GM18511 (cell line): ENCODE results near the gene DYSF.

Source experiments
- ATAC-seq: cut with Tn5 transposase; IDR thresholded peaks from one replicate; pipeline ENCODE4 v1.9.1; 2021; ENCODE audit warnings: mild to moderate bottlenecking, moderate library complexity; ENCODE audit not compliant: unreplicated experiment

The DYSF gene

DNA sequence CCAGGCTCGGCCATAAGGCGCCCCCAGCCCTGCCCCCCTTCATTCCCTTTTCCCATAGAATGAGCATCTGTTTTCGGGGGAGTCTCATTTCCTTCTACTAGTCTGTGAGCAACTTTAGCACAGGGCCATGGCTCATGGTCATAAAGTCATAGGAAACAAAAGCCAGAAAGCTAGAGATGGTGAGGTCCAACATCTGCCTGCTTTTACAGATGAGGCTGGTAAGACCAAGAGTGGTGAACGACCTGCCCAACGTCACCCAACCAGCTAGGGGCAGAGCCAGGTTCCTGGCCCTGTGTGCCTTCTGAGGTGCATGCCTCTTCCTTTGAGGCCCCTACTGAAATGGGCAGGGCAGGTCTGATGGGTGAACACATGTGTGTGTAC lies 212.7 kb downstream of the DYSF start:
- ATAC-seq = no peak

DNA sequence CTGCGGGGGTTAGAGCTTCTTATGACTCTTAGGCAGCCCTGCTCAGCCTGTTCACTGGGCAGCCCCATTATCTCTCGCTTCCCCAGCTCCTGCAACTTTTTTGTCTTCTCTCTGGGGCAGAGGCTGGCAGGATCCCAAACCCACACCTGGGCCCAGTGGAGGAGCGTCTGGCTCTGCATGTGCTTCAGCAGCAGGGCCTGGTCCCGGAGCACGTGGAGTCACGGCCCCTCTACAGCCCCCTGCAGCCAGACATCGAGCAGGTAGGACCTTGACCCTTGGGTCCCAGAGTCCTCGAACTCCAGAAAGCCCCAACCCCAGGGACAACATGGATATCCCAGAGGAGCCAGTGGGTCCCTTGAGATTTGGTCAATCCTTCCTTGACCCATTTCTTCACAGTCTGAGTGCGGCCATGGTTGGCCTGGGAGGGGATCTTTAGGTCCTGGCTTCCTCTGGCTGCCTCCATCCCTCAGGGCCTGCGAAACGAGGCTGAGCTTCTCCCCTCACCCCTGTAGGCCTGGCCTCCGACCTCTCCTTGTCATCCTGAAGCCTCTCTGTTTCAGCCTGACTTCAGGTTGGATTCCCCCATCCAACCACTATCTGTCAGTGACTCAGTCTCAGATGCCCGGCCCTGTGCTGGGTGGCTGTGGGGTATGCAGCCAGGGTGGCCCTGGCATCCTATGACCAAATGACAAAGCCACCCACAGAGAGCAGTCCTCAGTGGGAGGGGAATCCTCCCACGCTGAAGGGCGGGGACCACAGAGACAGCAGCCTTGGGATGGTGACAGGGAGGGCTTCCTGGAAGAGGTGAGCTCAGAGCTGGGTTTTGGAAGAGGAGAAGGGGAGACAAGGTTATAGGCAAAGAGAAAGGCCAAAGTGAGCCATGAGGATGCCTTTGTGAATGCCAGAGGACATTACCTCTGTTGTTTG lies 214.2 kb downstream of the DYSF start:
- ATAC-seq = no peak

DNA sequence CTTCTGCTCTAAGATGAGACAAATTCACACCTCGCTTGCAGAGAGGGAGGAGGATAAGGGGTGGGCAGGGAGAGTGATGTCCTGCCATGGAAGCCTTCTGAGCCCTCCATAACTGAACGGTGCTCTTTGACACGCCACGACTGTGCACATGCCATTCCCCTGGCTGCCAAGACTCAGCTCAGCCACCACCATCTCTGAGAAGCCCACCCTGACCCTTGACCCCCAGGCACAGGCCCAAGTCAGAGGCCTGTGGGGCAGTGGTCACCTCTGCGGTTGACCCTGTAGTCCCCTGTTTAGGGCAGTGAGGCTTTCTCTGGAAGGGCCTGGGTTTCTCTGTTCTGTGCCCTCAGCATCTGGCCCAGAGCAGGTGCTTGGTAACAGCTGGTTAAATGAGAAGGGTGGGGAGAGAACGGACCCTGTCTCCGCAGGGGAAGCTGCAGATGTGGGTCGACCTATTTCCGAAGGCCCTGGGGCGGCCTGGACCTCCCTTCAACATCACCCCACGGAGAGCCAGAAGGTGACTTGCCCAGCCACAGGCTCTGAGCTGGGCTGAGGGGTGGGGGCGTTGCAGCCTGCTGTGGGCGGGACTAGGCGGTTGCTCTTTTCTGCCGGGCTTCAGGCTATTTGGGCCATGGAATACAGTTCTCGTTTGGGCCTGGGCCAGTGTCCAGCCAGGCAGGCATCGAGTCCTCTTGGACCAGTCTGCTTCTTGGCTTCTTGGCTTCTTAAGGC lies 215.1 kb downstream of the DYSF start:
- no peak for ATAC-seq

DNA sequence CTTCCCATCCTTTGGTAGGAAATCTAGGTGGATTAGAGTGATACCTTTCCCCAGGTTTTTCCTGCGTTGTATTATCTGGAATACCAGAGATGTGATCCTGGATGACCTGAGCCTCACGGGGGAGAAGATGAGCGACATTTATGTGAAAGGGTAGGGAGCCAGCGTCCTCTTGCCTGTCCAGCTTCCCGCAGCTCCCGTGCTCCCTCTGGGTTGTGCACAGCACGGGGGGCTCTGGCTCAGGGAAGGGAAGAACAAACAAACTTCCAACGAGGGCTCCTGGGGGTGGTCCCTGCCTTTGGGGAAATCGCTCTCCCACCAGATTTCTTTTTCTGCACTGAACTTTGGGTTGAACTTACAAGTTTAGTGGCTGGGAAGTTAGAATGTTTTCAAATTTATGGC lies 215.7 kb downstream of the DYSF start:
- ATAC-seq = no peak

DNA sequence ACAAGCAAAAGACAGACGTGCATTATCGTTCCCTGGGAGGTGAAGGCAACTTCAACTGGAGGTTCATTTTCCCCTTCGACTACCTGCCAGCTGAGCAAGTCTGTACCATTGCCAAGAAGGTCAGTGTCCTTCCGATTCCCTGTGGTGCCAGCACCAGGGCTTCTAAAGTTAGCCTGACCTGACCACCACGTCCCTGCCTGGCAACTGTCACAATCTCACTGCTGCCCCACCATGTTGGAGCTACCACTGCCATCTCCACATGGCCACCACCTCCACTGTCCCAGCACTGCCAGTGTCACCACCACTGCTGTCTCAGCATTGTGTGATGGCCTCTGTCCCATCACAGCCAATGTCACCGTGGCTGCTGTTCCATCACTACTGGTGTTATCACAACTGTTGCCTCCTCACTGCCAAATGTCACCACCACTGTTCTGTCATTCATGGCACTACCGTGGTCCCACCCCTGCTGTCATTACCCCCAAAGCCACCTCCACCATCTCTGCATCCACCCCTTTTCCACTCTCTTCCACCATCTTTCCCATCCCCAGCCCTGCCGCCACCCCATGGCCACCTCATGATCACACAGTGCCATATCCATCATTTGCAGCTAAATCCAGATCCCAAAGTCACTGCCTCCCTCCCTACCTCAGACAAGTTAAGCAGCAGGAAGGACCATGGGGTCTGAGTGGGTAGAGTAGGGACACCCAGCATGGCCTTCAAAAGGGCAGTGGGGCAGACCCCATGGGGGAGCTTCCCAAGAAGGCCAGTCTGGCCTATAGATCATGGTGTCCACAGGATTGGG lies 216.5 kb downstream of the DYSF start:
- no peak for ATAC-seq

DNA sequence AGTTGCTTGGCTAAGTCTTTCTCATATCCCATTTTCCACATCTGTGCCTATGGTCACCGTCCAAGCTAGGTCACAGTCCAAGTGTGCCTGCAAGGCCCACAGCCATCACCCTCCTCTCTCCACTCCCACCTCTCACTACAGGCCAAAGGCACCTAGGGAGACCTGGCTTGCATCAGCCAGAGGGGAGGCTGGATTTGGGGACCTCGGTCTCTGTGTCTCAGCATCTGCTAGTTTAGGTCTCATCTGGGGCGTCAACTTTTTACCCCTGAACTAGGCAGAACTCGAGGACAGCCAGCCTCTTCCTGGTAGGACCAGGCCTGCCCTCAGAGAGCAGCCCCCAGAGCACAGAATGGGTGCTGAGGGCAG lies 217.1 kb downstream of the DYSF start:
- ATAC-seq = no peak

- no peak for ATAC-seq
Measured at GRCh38 chr2:71671203-71671854, 218.0 kb downstream of the DYSF start.

DNA sequence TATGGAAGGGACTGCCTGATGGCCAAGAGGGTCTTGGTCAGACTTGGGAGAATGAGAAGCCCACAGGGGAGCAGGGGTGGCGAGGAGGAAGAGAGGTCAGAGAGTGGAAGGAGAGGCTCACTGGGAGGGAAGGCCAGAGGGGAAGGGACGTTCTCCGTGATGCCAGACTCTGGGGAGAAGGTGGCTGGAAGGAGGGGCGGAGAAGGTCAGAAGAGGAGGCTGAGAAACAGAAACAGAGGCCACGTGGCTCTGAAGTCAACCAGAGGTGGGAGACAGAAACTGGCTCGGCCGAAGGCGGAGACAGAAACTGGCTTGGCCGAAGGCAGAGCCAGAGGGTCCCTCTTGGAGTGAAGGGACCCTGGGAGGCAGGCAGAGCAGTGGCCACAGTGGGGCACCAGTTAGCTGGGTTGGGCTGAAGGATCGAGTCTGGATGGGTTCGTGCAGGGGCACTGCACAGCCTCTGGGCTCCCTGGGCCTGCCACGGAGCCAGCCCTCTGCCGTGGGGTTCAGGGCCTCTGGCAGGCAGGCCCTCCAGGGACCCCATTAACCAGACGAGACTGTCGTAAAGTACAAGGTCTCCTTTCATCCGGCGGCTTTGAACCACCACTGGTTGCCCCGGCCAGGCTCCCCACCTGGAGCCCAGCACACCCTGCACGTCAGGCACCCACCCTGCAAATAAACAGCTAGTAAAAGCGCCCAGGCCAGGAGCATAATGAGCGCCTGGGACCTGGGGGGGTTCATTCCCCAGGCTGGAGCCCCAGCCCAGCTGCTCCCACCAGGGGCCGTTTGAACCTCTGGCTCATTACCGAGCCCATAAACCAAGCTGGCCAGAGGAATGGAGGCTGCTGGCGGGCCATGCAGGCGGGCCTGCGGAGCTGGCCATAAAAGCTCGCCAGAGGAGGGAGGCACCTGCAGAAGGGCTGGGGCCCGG lies 218.8 kb downstream of the DYSF start:
- ATAC-seq = no peak

- no peak for ATAC-seq
Measured at GRCh38 chr2:71672826-71673795, 219.8 kb downstream of the DYSF start.

GRCh38 chr2:71674158-71674851 lies 220.9 kb downstream of the DYSF start:
- no peak for ATAC-seq

DNA sequence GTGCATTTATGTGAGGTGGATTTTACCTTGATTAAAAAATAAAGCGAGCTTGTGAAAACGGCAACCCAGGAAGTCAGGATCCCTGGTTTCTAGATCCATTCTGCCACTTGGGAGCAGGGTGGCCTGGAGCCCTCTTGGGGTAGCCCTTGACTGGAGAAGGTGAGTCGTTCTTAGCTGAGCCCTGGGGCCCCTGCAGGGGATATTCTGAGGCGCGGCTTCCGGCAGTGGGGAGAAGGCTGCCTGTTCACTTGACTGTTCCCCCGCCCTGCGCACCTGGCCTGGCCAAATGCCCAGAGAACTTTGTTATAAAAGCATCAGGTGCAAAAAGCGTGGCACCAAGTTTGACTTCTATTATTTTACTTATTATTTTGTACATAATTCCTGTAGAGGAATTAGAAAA lies 221.9 kb downstream of the DYSF start:
- no peak for ATAC-seq

DNA sequence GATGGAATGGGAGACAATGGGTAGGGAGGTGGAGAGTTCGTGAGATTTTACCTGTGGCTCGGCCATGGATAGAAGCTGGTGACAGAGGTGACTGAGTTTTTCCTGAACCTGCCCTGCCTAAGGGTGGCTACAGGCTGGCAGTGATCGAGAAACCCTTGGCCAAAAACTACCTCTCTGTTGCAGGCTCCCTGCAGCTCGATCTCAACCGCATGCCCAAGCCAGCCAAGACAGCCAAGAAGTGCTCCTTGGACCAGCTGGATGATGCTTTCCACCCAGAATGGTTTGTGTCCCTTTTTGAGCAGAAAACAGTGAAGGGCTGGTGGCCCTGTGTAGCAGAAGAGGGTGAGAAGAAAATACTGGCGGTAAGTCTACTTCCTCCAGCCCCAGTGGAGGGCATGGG lies 225.5 kb downstream of the DYSF start:
- ATAC-seq = no peak

DNA sequence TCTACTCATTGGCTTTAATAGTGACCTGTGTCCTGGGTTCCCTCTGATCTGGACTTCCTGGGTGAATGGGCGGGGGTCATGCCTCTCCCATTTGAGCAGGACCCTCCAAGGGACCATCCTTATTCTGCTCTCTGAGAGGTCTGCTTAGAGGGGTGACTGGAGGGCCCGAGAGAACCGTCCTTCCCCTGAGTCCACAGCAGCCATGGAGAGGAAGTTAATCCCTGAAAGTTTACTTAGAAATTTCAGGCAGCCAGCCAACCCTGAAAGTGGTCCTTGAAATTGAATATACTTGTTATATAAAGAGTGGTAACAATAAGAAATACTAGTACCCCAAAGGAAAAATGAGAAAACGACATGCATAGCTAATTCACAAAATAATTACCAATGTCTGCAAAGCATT lies 226.1 kb downstream of the DYSF start:
- ATAC-seq = no peak

- ATAC-seq = no peak
Measured at GRCh38 chr2:71680925-71681324, 227.6 kb downstream of the DYSF start.

DNA sequence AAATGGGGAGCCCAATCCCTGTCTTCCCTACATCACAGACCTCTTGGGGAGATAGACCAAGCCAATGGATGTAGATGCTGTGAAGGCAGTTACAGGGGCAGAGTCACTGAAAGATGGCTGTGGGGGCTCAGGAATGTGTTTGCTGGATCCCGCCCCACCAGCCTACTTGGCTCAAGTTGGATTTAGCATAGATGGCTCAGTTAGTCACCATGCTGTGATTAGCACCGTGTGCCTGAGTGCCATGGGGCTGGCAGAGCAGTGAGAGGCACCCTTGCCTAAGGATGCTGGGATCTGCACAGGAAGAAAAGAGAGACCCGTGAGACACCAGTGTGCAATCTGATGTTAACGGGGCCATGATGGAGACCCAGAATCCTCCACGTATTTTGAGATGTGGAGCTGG lies 228.3 kb downstream of the DYSF start:
- ATAC-seq = no peak

DNA sequence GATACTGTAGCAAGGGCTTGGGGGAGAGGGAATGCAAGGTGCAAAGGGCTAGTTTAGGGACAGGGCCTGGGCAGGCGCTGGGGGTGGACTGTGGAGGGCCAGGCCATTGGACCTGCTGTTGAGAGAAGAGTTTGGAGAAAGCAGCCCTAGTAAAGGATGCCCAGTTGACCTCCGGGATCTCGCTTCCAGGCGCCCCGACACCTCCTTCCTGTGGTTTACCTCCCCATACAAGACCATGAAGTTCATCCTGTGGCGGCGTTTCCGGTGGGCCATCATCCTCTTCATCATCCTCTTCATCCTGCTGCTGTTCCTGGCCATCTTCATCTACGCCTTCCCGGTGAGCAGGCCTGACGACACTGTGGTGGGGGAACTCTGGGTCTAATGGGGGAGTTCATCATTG lies 229.0 kb downstream of the DYSF start:
- ATAC-seq = no peak

- ATAC-seq = no peak
Measured at GRCh38 chr2:71683070-71683469, 229.7 kb downstream of the DYSF start.

- no peak for ATAC-seq
Measured at GRCh38 chr2:71683666-71684065, 230.3 kb downstream of the DYSF start.
